HCT116 (cell line): ENCODE results near the gene CDKL1.

Experiments
- CTCF ChIP-seq, 3 experiments: fragments of 200-600 bp in 1 of 3; sonication (generic) in 1 of 3; IDR thresholded peaks in 2 of 3; conservative IDR thresholded peaks in 1 of 3; 2 replicates each; pipeline ENCODE4 v1.5.1; 2012 to 2017; ENCODE audit warnings: low read depth in 2 of 3, low read length in 2 of 3, antibody characterized with exemption in 1 of 3, borderline replicate concordance in 1 of 3, control low read depth in 1 of 3, mild to moderate bottlenecking in 1 of 3, mixed read lengths in 1 of 3, mixed run types in 1 of 3, moderate library complexity in 1 of 3; ENCODE audit not compliant: insufficient read depth in 1 of 3
- FOSL1 ChIP-seq: IDR thresholded peaks from 2 replicates; pipeline ENCODE4 v1.6.1; 2012; ENCODE audit warnings: low read depth
- POLR2A ChIP-seq: IDR thresholded peaks from 2 replicates; pipeline ENCODE4 v1.7.0; 2011; ENCODE audit warnings: borderline replicate concordance; ENCODE audit not compliant: insufficient read depth, insufficient read length; ENCODE audit errors: extremely low read depth
- POLR2AphosphoS5 ChIP-seq: IDR thresholded peaks from 2 replicates; pipeline ENCODE4 v1.6.1; 2011; ENCODE audit warnings: mild to moderate bottlenecking, low read depth, low read length, moderate library complexity

- TF ChIP-seq POLR2AphosphoS5 (no peak), FOSL1 (no peak), CTCF (IDR thresholded peaks at IDR 0.05 in 2 of 3, conservative IDR thresholded peaks at IDR 0.05 in 1 of 3; ENCODE audit: borderline replicate concordance in 1 of 3, insufficient read depth in 1 of 3, low read depth in 2 of 3, low read length in 2 of 3) (no peak), POLR2A (no peak)
These were observed 19.1 kb downstream of the CDKL1 start for GRCh38 chr14:50377550-50378085.
